Left lung (tissue), 10 donors: Measurements from ENCODE around the gene MYO9A. TPM values are rescaled to one million over a fixed set of nuclear protein-coding genes. Genes with fewer than 3 reads are reported as not detected.
A peak's percentile ranks its signal among the peaks of the same experiment; 100 is the strongest.

Experiments
- ATAC-seq: fragments of 200-7000 bp; cut with Tn5 transposase; one replicate; pipeline ENCODE4 v1.9.1; 2020; ENCODE audit warnings: moderate library complexity
- DNase-seq, 4 donors: peaks; one replicate each; pipeline ENCODE4 v3.0.0-alpha.2; 2013 to 2020
- H3K27ac ChIP-seq, 2 donors: fragments of 200-600 bp; sonication (generic) in 1 of 2; one replicate each; pipeline versions ENCODE4 v1.5.0 to v1.8.0; 2020 to 2021
- H3K27me3 ChIP-seq, 2 donors: fragments of 200-600 bp; sonication (generic) in 1 of 2; one replicate each; pipeline versions ENCODE4 v1.5.0 to v1.8.0; 2020 to 2021
- H3K36me3 ChIP-seq, 2 donors: fragments of 200-600 bp; sonication (generic) in 1 of 2; one replicate each; pipeline versions ENCODE4 v1.5.0 to v1.8.0; 2020 to 2021
- H3K4me1 ChIP-seq, 2 donors: fragments of 200-600 bp; one replicate each; pipeline ENCODE4 v1.8.0; 2021
- H3K4me3 ChIP-seq, 2 donors: fragments of 200-600 bp; sonication (generic) in 1 of 2; one replicate each; pipeline versions ENCODE4 v1.5.0 to v1.8.0; 2020 to 2021; ENCODE audit warnings: mild to moderate bottlenecking in 1 of 2
- H3K9me3 ChIP-seq, 2 donors: fragments of 200-600 bp; sonication (generic) in 1 of 2; one replicate each; pipeline versions ENCODE4 v1.5.0 to v1.8.0; 2020 to 2021
- CTCF ChIP-seq, 2 donors: fragments of 200-600 bp; sonication (generic) in 1 of 2; IDR thresholded peaks; one replicate each; pipeline versions ENCODE4 v1.5.0 to v1.8.0; 2021; ENCODE audit warnings: antibody characterized with exemption in 2 of 2
- intact Hi-C, 2 donors: fragments of 100-400 bp; cut with DNase I; formaldehyde crosslinking; loops; one replicate each; pipeline versions ENCODE4 v1.11.2 to v1.14.2; 2022
- polyA plus RNA-seq, 6 donors: library from polyadenylated mRNA; unstranded; fragments of 120-200 nt; gene quantifications; one replicate each; pipeline ENCODE4 v1.2.1, GENCODE V29; 2013; ENCODE audit not compliant: insufficient read length in 6 of 6
- total RNA-seq, 2 donors: library from RNA; stranded (reverse); fragmentation: NEBNext Ultra II Directional; extraction: Animal tissue kit (Norgen Biotek cat#: 25700); gene quantifications; one replicate each; pipeline ENCODE4 v1.2.1, GENCODE V29; 2021
- donor health status: DM: no; HTN: yes; CAD: no.
- donor health status: DM: no; HTN: no; CAD: no.

Gene MYO9A
- total and polyA plus RNA-seq, 8 donors = 30.8 to 67.4 (median 41.4) TPM

DNA sequence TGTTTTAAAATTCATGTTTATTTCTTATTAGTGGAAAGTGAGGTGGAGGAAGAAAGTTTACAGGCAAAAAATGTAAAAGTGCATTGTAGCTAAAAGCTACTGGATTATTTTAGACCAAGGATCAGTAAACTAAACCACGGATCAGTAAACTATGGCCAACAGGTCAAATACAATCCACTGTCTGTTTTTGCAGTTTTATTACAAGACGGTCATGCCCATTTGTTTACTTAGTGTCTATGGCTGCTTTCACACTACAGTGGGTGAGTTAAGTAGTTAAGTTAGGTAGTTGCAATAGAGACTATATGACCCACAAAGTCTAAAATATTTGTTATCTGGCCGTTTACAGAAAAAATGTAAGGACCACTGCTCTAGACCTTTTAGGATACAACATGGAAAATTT, 225.6 kb downstream of the MYO9A start:
- Histone ChIP-seq H3K36me3 (peaks cover 0 to 15% of the 10 kb centered on the region in 2 donors), H3K27me3 (no peaks in the 10 kb centered on the region), H3K4me3 (no peak overlapping the region), H3K9me3 (no peaks in the 10 kb centered on the region), H3K4me1 (no peaks in the 10 kb centered on the region), H3K27ac (no peak overlapping the region)
- intact Hi-C loops = no loop called here
- DNase-seq = no peak
- ATAC-seq = no peak
- TF ChIP-seq CTCF (IDR thresholded peaks at IDR 0.05) = no peak

DNA sequence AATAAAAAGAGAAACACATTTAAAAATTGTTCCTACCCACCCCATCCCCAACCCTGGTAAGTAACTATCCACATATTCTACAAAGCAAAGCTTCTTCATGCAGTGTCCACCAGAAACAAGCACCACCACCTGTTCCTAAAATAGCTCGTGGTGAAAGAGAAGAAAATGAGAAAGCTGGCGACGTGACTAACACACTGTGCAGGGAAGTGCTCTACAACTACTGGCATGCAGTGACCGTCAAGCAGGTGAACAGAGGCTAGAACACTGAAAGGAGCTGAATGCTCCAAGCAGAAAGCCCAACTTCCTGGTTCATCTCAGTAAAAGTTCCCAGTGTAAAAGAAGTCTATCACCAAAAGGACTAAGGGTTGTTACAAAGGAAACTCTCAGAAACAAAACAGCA, 226.9 kb downstream of the MYO9A start:
- Histone ChIP-seq H3K27ac (no peak overlapping the region), H3K4me3 (no peak overlapping the region), H3K4me1 (no peaks in the 10 kb centered on the region), H3K36me3 (peaks cover 0 to 24% of the 10 kb centered on the region in 2 donors), H3K27me3 (no peaks in the 10 kb centered on the region), H3K9me3 (no peaks in the 10 kb centered on the region)
- peak; percentile 91 for ATAC-seq
- no peak for TF ChIP-seq CTCF (IDR thresholded peaks at IDR 0.05)
- intact Hi-C loops = no loop called here
- DNase-seq = no peak

DNA sequence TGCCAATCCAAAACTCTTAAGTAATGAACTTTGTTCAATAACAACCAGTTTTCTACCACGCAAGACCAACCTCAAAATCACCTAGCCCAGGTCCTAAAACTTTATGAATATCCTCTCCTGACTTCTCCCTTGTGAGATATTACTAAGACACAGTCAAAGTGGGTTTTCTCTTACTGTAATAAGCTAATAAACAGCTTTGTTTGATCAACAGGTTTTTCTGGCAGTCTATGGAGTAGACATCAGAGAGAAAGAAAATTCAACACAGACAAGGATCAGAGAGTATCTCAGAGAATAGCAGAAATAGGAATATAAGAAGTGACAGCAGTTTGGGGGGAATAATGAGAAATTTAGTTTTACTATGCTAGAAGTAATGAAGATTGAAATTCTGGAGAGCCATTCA, 228.0 kb downstream of the MYO9A start:
- Histone ChIP-seq H3K36me3 (peaks cover 0 to 24% of the 10 kb centered on the region in 2 donors), H3K9me3 (no peaks in the 10 kb centered on the region), H3K4me1 (no peaks in the 10 kb centered on the region), H3K27me3 (no peaks in the 10 kb centered on the region), H3K4me3 (no peak overlapping the region), H3K27ac (no peak overlapping the region)
- no peak for TF ChIP-seq CTCF (IDR thresholded peaks at IDR 0.05)
- intact Hi-C loops = no loop called here
- ATAC-seq = no peak
- DNase-seq = no peak

- H3K36me3 ChIP-seq = peaks cover 0 to 24% of the 10 kb centered on the region in 2 donors
These were observed 228.6 kb downstream of the MYO9A start for GRCh38 chr15:71889385-71889784.

GRCh38 chr15:71888797-71889196, 229.2 kb downstream of the MYO9A start:
- no peak for ATAC-seq
- Histone ChIP-seq H3K36me3 (peaks cover 0 to 24% of the 10 kb centered on the region in 2 donors), H3K4me1 (no peaks in the 10 kb centered on the region), H3K27ac (no peak overlapping the region), H3K4me3 (no peak overlapping the region), H3K9me3 (no peaks in the 10 kb centered on the region), H3K27me3 (no peaks in the 10 kb centered on the region)
- intact Hi-C loops = no loop called here
- TF ChIP-seq CTCF (IDR thresholded peaks at IDR 0.05) = no peak
- DNase-seq = no peak

More at GRCh38 chr15:71889385-71889784, 228.6 kb downstream of the MYO9A start:
- ATAC-seq = peak; percentile 25
- no peaks in the 10 kb centered on the region for H3K4me1 ChIP-seq
- no peak for TF ChIP-seq CTCF (IDR thresholded peaks at IDR 0.05)
- H3K27ac ChIP-seq = no peak overlapping the region
- DNase-seq = no peak
- intact Hi-C loops = no loop called here
- H3K4me3 ChIP-seq = no peak overlapping the region
- H3K9me3 ChIP-seq = no peaks in the 10 kb centered on the region
- no peaks in the 10 kb centered on the region for H3K27me3 ChIP-seq
